GM06990 (cell line): Measurements from ENCODE around the gene GPD1L.

Source experiments
- DNase-seq: peaks from one replicate; pipeline ENCODE4 v3.0.0-alpha.2; 2011; ENCODE audit not compliant: insufficient read length; ENCODE audit errors: extremely low read depth
- H3K27me3 ChIP-seq: replicated peaks from 2 replicates; pipeline ENCODE4 v1.6.0; 2011; ENCODE audit warnings: low read length; ENCODE audit not compliant: control insufficient read depth, insufficient read depth
- H3K36me3 ChIP-seq: 2 replicates; pipeline ENCODE4 v1.5.1; 2011; ENCODE audit warnings: low read length; ENCODE audit not compliant: control insufficient read depth, insufficient read depth
- H3K4me3 ChIP-seq: replicated peaks from 2 replicates; pipeline ENCODE4 v1.5.1; 2011; ENCODE audit warnings: low read depth, mild to moderate bottlenecking, control low read depth, low read length
- CTCF ChIP-seq: IDR thresholded peaks from 2 replicates; pipeline ENCODE4 v1.5.1; 2011; ENCODE audit warnings: low read length, control low read depth, mild to moderate bottlenecking, inconsistent platforms; ENCODE audit not compliant: insufficient read depth, poor library complexity, severe bottlenecking

GPD1L gene

DNA sequence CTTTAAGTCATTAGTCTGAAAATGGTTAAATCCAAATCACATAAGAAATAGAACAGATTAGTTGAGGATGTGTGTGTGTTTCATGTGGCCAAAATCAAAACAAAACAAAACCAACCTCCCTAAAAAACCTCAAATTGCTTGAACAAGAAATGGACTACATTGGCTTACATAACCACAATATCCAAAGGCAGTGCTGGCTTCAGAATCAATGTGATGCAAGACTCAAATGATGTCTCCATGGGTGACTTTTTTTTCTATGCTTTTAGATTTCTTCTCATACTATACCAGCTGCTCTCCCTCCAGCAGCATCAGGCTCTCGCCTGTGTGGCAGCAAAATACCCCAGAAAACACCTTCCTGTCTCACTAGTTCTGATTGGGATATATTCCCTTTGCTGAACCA is 96.1 kb downstream of the GPD1L start:
- H3K27me3 ChIP-seq: no peaks in the 10 kb centered on the region; the same call in 1 of the 2 replicates
- no peak for DNase-seq
- no peak for TF ChIP-seq CTCF
- H3K4me3 ChIP-seq: no peak overlapping the region
- no peaks in the 10 kb centered on the region for H3K36me3 ChIP-seq

GRCh38 chr3:32203854-32204253 is 97.4 kb downstream of the GPD1L start:
- no peak for DNase-seq
- Histone ChIP-seq H3K27me3 (no peaks in the 10 kb centered on the region; the same call in 1 of the 2 replicates), H3K4me3 (no peak overlapping the region), H3K36me3 (no peaks in the 10 kb centered on the region)
- no peak for TF ChIP-seq CTCF

GRCh38 chr3:32208447-32208846 is 102.0 kb downstream of the GPD1L start:
- no peak overlapping the region for H3K4me3 ChIP-seq

GRCh38 chr3:32215185-32215584 is 108.8 kb downstream of the GPD1L start:
- TF ChIP-seq CTCF: no peak
- Histone ChIP-seq H3K4me3 (no peak overlapping the region), H3K36me3 (no peaks in the 10 kb centered on the region), H3K27me3 (no peaks in the 10 kb centered on the region)
- no peak for DNase-seq

More at GRCh38 chr3:32208447-32208846, 102.0 kb downstream of the GPD1L start:
- no peak for DNase-seq
- Histone ChIP-seq H3K27me3 (no peaks in the 10 kb centered on the region), H3K36me3 (no peaks in the 10 kb centered on the region)
- TF ChIP-seq CTCF: no peak

DNA sequence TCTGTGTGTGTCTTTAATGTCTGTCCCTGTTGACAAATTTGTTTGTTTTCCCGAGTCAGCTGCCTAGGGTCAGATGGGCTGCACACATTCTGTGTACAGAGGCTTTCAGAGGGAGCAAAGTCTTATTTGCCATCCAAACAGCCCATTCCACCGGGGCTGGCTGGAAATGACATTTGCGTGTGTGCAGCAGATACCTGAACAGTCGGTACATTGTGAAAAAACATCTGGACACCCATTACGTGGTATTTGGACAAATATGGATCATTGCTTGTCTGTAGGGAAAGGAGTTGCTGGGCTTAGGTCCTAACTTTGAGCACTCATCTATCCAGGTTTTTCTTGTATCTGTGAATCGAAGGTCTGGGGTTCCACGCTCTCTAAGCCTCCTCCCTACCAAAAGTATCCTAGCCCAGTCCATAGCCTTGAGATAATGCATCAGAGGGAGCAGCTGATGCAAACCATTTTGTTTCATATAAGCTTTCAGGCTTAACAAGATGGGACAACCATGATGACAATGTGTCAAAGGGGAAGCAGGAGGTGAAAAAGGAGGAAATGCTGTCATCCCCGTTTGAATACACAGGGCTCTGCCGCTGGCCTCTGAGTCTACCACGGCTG is 109.9 kb downstream of the GPD1L start:
- Histone ChIP-seq H3K36me3 (no peaks in the 10 kb centered on the region), H3K4me3 (no peak overlapping the region), H3K27me3 (no peaks in the 10 kb centered on the region)
- no peak for TF ChIP-seq CTCF
- no peak for DNase-seq

- no peak overlapping the region for H3K4me3 ChIP-seq
- no peak for TF ChIP-seq CTCF
- H3K36me3 ChIP-seq: no peaks in the 10 kb centered on the region
- H3K27me3 ChIP-seq: no peaks in the 10 kb centered on the region
- no peak for DNase-seq
Observed at GRCh38 chr3:32217339-32217738, 110.9 kb downstream of the GPD1L start.
